ENCODE results near the gene DKK2. TPM values are rescaled to one million over a fixed set of nuclear protein-coding genes. Genes with fewer than 3 reads are reported as not detected.

Gene DKK2, protein sequence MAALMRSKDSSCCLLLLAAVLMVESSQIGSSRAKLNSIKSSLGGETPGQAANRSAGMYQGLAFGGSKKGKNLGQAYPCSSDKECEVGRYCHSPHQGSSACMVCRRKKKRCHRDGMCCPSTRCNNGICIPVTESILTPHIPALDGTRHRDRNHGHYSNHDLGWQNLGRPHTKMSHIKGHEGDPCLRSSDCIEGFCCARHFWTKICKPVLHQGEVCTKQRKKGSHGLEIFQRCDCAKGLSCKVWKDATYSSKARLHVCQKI
- total RNA-seq: under 0.01 and 6.7 TPM in 2 replicates

DNA sequence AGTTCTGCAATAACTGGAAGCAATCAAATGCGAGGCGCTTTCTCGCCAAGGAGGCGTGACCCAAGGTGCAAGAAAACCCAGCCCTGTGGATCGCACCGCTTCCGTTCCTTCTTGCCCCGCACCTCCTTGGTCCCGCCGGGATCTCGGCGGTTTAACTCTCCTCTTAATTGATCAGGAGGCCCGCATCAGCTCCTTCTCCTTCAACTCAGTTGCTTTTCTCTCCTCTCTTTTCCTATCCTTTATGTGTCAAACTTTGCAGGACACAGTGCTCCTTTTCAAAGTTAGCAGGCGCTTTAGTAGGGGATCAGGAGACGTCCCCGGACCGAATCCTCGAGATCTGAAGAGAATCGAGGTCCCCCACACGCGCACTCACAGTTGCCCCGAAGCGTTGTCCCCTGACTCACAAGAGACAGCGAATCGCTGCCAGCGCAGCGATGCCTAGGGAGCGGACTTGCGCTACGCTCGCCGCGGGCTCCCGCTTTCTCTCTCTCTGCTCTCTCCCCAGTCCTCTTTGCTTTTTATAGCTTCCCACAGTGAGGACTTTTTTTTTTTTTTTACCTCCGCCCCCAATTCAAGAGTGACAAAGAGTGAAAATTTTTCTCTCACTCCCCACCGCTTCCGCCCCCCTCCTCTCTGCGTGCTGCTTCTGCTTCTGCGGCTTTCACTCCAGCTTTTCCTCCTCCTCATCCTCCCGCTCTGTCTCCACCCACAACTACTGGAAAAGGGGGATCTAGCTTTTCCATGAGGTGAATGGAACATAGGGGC is at the start of gene DKK2:
TSS of gene DKK2 (minus strand) at position 495 of the 765 bp plus-strand sequence. CDS start 722 bp downstream, outside the sequence.

All from placental pericyte (primary cell).